Daoy (cell line): ENCODE results near the gene DACH2. TPM values are rescaled to one million over a fixed set of nuclear protein-coding genes. Genes with fewer than 3 reads are reported as not detected.
"Not testable (repeated sequence)": the region's sequence is repeated elsewhere in the genome, so short reads cannot be mapped to it uniquely, and the experiment has no call there.

Experiments used
- DNase-seq: peaks from one replicate; pipeline ENCODE4 v3.0.0-alpha.2; 2015; ENCODE audit warnings: low read depth
- total RNA-seq: library from RNA; depleted of rRNA; stranded (reverse); fragments of >200 nt; shearing (Covaris generic); gene quantifications from 2 replicates; pipeline ENCODE4 v1.2.3, GENCODE V29; 2014; rRNA removed

Gene DACH2
- total RNA-seq: not detected in 2 replicates

- no peak for DNase-seq
These were observed at the start of gene DACH2 for GRCh38 chrX:86148024-86148511. Gene DACH2 (plus strand): TSS chrX:86148451.

DNA sequence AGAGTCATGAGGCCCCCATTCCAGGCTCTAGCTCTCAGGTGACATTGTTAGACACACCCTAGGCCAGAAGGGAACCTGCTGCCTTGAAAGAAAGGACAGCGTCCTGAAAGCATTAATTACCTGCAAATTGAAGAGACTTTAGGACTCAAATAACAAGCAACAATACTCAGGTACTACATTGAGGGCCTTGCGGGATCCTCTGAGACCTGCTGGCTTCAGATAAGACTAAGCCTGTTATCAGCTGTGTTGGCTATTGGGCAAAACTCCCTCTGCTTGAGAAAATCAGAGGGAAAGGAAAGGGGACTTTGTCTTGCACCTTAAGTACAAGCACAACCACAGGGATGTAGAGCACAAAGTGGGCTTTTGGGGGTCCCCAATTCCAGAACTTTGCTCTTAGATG is 45.9 kb upstream of the DACH2 start:
- no peak for DNase-seq

GRCh38 chrX:86103061-86103460 is 45.2 kb upstream of the DACH2 start:
- no peak for DNase-seq

GRCh38 chrX:86104526-86104925 is 43.7 kb upstream of the DACH2 start:
- no peak for DNase-seq

DNA sequence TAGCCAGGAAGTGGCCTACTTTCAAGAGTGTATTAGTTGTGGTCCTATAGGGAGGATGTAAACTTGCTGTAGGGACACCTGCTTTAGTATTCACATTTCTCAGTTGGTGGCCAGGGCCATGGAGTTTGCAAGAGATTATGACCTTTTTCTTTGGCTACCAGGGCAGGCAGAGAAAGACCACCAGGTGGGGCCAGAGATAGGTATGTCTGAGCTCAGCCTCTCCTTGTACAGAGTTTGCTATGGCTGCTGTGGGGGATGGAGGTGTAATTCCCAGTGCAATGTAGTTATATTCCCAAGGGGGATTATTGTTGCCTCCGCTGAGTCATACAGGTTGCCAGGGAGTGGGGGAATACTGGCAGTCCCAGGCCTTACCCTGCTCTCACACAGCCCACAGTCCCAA is 26.3 kb upstream of the DACH2 start:
- no peak for DNase-seq

- no peak for DNase-seq
These were observed 14.5 kb upstream of the DACH2 start for GRCh38 chrX:86133761-86134160.

DNA sequence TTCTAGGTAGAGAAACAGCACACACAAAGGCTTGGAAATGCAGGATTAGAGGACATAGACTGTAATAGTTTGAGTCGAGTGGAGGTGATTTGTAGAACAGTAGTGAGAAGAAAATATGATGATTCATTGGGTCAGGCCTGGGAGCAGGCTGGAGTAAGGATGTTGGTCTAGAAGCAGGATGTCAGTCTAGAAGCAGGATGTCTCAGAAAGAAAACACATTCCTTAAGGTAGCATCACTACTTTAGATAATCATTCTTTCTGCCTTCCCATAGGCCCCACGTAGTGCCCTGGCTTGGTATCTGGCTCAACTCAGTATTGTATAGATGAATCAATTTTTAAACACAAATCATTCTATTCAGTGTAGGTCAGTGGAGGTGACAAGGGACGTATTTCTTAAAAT is 11.2 kb upstream of the DACH2 start:
- no peak for DNase-seq

- DNase-seq: no peak
These were observed 6.5 kb upstream of the DACH2 start for GRCh38 chrX:86141786-86142185.

DNA sequence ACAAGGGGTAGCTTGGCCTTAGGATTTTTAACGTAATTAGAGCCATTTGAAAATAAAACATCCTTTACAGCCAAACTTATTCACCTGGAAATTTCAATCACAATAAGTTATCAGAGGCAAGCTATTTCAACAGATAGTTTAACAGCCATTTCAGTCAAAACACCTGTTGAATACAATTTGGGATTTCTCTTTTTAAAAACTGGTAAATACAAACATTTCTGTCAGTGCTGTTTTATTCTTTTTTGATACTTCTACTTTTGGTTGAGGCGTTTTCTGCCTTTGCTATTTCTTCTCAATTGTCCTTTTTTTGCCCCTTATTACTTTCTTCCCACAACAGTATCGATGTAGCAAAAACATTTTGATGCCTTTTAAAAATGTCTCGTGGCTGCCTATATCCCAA is 2.1 kb upstream of the DACH2 start:
- no peak for DNase-seq

GRCh38 chrX:86148594-86148993 is 343 bp downstream of the DACH2 start:
- DNase-seq: no peak

DNA sequence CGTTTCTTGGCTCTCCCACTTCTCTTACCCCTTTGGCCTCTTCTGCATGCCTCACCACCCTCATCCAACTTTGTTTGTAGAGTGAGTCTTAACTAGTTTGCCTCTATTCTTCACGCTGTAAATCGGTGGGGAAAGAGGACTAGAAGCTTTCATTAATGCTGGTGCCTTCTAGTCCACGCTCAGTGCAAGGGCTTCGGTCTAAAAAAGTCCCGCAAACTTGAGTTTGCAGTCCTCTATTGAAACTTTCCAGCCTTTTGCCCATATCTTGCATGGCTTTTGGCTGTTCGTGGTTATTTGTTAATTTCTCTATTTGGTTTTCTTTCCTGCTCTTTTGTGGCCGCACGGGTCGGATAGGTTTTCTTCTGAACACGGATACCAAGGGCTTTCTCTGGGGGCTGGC is 868 bp downstream of the DACH2 start:
- no peak for DNase-seq

DNA sequence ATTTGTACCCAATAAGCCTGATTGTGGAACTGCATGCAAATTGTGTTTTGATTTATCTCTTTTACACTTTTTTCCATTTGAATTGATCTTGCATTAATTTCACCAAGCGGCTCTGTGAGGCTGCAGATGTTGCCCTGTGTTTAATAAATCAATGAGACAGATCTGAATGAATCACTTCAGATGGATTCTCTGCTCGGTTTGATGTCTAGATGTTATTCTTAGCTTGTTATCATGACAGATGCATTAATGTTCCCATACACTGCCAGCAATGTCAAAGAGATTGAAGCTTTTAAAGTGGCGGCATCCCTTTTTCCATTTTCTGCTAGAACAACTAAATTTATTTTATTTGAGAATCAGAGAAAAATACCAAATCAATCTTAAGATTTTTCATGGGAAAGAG is 6.3 kb downstream of the DACH2 start:
- no peak for DNase-seq

DNA sequence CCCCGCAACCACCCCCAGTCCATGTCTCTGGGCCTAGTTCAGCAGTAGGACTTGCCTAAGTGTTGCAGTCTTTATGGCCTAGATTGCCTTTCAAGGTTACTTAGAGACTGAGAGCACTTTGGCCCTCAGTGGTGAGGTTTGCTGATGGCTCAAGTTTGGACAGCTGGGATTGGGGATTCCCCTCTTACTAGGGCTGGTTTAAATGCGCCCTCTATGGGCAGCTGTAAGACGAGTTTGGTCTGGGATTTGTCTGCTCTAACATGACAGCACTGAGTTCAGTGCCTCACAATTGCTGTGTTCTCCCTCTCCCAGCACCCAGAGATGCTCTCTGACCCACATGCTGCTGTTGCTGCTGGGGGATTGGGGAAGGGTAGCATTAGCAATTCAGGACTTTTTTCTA is 23.1 kb downstream of the DACH2 start:
- no peak for DNase-seq

GRCh38 chrX:86178906-86179305 is 30.7 kb downstream of the DACH2 start:
- DNase-seq: no peak

- DNase-seq: not testable (repeated sequence)
These were observed 33.1 kb downstream of the DACH2 start for GRCh38 chrX:86181325-86181724.

GRCh38 chrX:86192827-86193226 is 44.6 kb downstream of the DACH2 start:
- DNase-seq: no peak

DNA sequence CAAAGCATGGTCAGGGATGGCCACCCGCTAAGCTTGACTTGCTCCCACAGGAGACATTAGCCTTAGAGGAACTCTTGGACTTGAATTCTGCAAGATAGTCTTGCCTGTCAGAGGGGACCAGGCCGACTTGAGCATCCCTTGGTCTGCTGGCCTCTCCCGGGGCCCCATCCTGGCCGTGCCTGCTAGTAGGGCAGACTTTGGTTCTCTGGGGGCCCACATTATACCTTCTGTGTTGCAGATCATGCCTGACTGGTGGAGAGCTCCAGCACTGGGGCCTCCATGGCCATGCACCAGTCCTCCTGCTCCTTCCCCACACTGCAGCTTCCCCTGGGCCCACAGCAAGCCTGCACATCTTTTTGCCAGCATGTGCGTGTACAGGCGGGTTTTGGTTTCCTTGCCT is 46.5 kb downstream of the DACH2 start:
- DNase-seq: no peak

GRCh38 chrX:86195343-86195742 is 47.1 kb downstream of the DACH2 start:
- no peak for DNase-seq

DNA sequence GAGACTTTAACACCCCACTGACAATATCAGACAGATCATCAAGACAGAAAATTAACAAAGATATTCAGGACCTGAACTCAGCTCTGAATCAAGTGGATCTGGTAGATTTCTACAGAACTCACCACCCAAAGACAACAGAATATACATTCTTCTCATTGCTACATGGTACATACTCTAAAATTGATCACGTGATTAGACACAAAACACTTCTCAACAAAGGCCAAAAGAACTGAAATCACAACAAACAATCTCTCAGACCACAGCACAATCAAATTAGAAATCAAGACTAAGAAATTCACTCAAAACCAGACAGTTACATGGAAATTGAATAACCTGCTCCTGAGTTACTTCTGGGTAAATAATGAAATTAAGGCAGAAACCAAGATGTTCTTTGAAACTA is 49.6 kb downstream of the DACH2 start:
- DNase-seq: no peak

DNA sequence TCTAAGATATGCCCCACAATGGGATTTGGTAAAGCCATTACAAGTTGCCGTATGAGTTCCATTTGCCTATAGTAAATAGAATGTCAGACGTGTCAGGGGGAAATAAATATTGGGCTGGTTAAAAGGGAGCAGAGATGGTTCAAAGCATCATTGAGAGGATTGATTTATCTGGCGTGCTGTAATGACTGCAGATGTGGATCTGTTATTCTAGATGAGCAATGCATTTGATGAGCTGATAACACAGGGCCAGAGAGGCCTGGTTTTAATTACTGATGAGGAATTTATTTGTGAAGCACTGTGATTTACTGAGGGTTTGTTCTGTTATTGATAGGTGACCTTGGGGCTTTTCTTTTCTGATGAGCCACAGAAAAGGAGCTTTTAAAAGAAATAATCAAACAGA is 62.5 kb downstream of the DACH2 start:
- no peak for DNase-seq

DNA sequence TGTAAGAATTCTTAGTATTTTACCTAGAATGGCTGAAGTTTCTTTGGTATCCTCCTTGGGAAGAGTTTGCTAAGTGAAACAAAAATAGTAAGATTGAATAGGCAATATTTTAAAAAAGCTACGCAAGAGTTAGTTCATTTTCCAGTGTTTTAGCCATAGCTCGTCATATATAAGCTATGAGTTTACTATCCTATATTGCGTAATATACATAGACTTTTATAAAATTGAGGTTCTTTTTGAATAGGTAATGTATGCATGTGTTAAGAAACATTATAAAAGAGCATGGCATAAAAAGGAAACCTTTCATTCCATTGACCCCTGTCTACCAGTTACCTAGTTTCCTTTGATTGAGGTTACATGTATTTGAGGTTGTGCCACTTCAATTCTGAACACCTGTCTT is 67.0 kb downstream of the DACH2 start:
- no peak for DNase-seq

- no peak for DNase-seq
These were observed 89.2 kb downstream of the DACH2 start for GRCh38 chrX:86237482-86237881.

GRCh38 chrX:86241547-86241946 is 93.3 kb downstream of the DACH2 start:
- DNase-seq: no peak

DNA sequence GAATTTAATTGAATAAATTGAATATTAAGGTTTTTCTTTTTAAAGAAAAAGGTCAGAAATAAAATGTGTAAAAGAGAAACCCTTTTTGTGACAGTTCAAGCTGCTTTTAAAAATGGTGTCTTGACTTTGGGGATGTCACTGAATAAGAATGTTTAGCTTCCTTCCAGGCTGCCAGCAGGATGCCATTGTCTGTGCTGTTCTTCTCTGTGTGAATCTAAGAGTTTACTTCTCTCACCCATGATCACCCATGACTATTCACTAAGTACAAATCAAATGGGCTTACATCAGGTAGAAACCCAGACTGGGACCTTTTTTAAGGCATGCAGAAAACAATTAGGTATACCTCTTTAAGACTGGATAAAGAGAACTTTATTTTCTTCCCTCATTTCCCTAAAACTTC is 115.3 kb downstream of the DACH2 start:
- no peak for DNase-seq

DNA sequence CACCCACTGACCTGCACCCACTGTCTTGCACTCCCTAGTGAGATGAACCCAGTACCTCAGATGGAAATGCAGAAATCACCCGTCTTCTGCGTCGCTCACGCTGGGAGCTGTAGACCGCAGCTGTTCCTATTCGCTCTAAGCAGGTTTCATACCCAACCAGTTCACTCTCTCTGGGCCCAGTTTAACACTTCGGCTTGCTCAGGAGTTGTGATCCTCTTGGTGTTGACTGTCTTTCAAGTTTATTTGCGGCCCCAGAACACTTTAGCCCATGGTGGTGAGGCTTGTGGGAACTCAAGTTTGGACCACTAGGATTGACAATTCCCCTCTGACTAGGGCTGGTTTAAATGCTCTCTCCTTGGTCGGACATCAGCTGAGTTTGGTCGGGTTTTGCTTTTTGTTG is 147.0 kb downstream of the DACH2 start:
- no peak for DNase-seq
